Measurements from ENCODE around the gene EFNB2. TPM values are rescaled to one million over a fixed set of nuclear protein-coding genes. Genes with fewer than 3 reads are reported as not detected.

Gene EFNB2
- total RNA-seq, 1 experiment from 2014 or later = 68.0 TPM

GRCh38 chr13:106548064-106548696 is 12.7 kb upstream of the EFNB2 start:
- Mint-ChIP-seq H3K4me1 (ENCODE audit: low read depth, unreplicated experiment) (peaks cover 16% of the 10 kb centered on the region), H3K27me3 (ENCODE audit: insufficient read depth, unreplicated experiment) (no peaks in the 10 kb centered on the region), H3K9me3 (ENCODE audit: unreplicated experiment) (no peaks in the 10 kb centered on the region), H3K4me3 (ENCODE audit: unreplicated experiment) (no peak overlapping the region), H3K27ac (ENCODE audit: unreplicated experiment) (no peak overlapping the region), H3K36me3 (ENCODE audit: insufficient read depth, unreplicated experiment) (peaks cover 49% of the 10 kb centered on the region)
- no peaks in the 10 kb centered on the region; the same call in none of the 2 replicates for H3K36me3 ChIP-seq (ENCODE audit: control insufficient read depth, insufficient read depth, low read length)
- BruUV-seq (replicated peaks) = no TSS peak
- no peaks in the 10 kb centered on the region for H3K4me1 ChIP-seq
- intact Hi-C loops (cut with micrococcal nuclease; ENCODE audit: unreplicated experiment) = no loop called here
- H3K9me3 ChIP-seq = no peaks in the 10 kb centered on the region
- H3K27me3 ChIP-seq (replicated peaks; ENCODE audit: control insufficient read depth, insufficient read depth, low read length) = no peaks in the 10 kb centered on the region
- ChIA-PET POLR2A (no interaction called here), CTCF (no interaction called here)
- H3K4me3 ChIP-seq (ENCODE audit: low read depth, low read length) = no peak overlapping the region
- TF ChIP-seq, protein P1, sequence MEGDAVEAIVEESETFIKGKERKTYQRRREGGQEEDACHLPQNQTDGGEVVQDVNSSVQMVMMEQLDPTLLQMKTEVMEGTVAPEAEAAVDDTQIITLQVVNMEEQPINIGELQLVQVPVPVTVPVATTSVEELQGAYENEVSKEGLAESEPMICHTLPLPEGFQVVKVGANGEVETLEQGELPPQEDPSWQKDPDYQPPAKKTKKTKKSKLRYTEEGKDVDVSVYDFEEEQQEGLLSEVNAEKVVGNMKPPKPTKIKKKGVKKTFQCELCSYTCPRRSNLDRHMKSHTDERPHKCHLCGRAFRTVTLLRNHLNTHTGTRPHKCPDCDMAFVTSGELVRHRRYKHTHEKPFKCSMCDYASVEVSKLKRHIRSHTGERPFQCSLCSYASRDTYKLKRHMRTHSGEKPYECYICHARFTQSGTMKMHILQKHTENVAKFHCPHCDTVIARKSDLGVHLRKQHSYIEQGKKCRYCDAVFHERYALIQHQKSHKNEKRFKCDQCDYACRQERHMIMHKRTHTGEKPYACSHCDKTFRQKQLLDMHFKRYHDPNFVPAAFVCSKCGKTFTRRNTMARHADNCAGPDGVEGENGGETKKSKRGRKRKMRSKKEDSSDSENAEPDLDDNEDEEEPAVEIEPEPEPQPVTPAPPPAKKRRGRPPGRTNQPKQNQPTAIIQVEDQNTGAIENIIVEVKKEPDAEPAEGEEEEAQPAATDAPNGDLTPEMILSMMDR (IDR thresholded peaks at IDR 0.05; ENCODE audit: insufficient read depth in 1 of 2, low read depth in 1 of 2, low read length in 1 of 2, severe bottlenecking in 1 of 2, unreplicated experiment in 1 of 2) = no peak
- no peak for DNase-seq

- H3K4me3 Mint-ChIP-seq (ENCODE audit: unreplicated experiment) = no peak overlapping the region
- ChIA-PET CTCF (no interaction called here), POLR2A (interaction anchor here (0.6 kb wide), 1 partner anchor 705 kb away, joined by 3 read pairs; no protein-coding TSS in a partner anchor)
- TF ChIP-seq, protein P1 (IDR thresholded peaks at IDR 0.05; ENCODE audit: insufficient read depth in 1 of 2, low read depth in 1 of 2, low read length in 1 of 2, severe bottlenecking in 1 of 2, unreplicated experiment in 1 of 2) = no peak
- H3K27me3 Mint-ChIP-seq (ENCODE audit: insufficient read depth, unreplicated experiment) = no peaks in the 10 kb centered on the region
- peaks cover 52% of the 10 kb centered on the region for H3K36me3 Mint-ChIP-seq (ENCODE audit: insufficient read depth, unreplicated experiment)
- no peaks in the 10 kb centered on the region for H3K4me1 Mint-ChIP-seq (ENCODE audit: low read depth, unreplicated experiment)
- H3K9me3 ChIP-seq = no peaks in the 10 kb centered on the region
- H3K36me3 ChIP-seq (ENCODE audit: control insufficient read depth, insufficient read depth, low read length) = peaks cover 1% of the 10 kb centered on the region
- no peaks in the 10 kb centered on the region for H3K27me3 ChIP-seq (replicated peaks; ENCODE audit: control insufficient read depth, insufficient read depth, low read length)
- intact Hi-C loops (cut with micrococcal nuclease; ENCODE audit: unreplicated experiment) = no loop called here
- H3K9me3 Mint-ChIP-seq (ENCODE audit: unreplicated experiment) = no peaks in the 10 kb centered on the region
- no TSS peak for BruUV-seq (replicated peaks)
- H3K4me1 ChIP-seq = no peaks in the 10 kb centered on the region
- no peak overlapping the region for H3K4me3 ChIP-seq (ENCODE audit: low read depth, low read length)
- H3K27ac Mint-ChIP-seq (ENCODE audit: unreplicated experiment) = no peak overlapping the region
- no peak for DNase-seq
These were observed 6.4 kb upstream of the EFNB2 start for GRCh38 chr13:106541826-106542225.

GRCh38 chr13:106540613-106541012 is 5.2 kb upstream of the EFNB2 start:
- Histone ChIP-seq H3K4me1 (no peaks in the 10 kb centered on the region), H3K27me3 (replicated peaks; ENCODE audit: control insufficient read depth, insufficient read depth, low read length) (no peaks in the 10 kb centered on the region), H3K36me3 (ENCODE audit: control insufficient read depth, insufficient read depth, low read length) (peaks cover 1% of the 10 kb centered on the region; the same call in 1 of the 2 replicates), H3K9me3 (no peaks in the 10 kb centered on the region), H3K4me3 (ENCODE audit: low read depth, low read length) (no peak overlapping the region)
- no peaks in the 10 kb centered on the region for H3K4me1 Mint-ChIP-seq (ENCODE audit: low read depth, unreplicated experiment)
- BruUV-seq (replicated peaks) = no TSS peak
- TF ChIP-seq, protein P1 (IDR thresholded peaks at IDR 0.05; ENCODE audit: insufficient read depth in 1 of 2, low read depth in 1 of 2, low read length in 1 of 2, severe bottlenecking in 1 of 2, unreplicated experiment in 1 of 2) = no peak
- POLR2A ChIA-PET = no interaction called here
- DNase-seq = no peak
- CTCF ChIA-PET = interaction anchor here (0.6 to 0.7 kb wide), 2 partner anchors 197 to 600 kb away, joined by 6 to 8 read pairs; no protein-coding TSS in a partner anchor
- no peak overlapping the region for H3K27ac Mint-ChIP-seq (ENCODE audit: unreplicated experiment)
- intact Hi-C loops (cut with micrococcal nuclease; ENCODE audit: unreplicated experiment) = no loop called here
- H3K4me3 Mint-ChIP-seq (ENCODE audit: unreplicated experiment) = no peak overlapping the region
- no peaks in the 10 kb centered on the region for H3K9me3 Mint-ChIP-seq (ENCODE audit: unreplicated experiment)
- H3K27me3 Mint-ChIP-seq (ENCODE audit: insufficient read depth, unreplicated experiment) = no peaks in the 10 kb centered on the region
- peaks cover 63% of the 10 kb centered on the region for H3K36me3 Mint-ChIP-seq (ENCODE audit: insufficient read depth, unreplicated experiment)

All from Caco-2 (cell line).